ENCODE results near the gene MED12. TPM values are rescaled to one million over a fixed set of nuclear protein-coding genes. Genes with fewer than 3 reads are reported as not detected.

MED12 gene
- total and polyA plus RNA-seq, 2 of the 8 experiments (the other 6 are each of a cell fraction or from before 2014, with no cell fraction given): 19.4 to 48.9 TPM

GRCh38 chrX:71102292-71102691 lies 16.1 kb upstream of the MED12 start (continued):
- TF ChIP-seq CHD7 (IDR thresholded peaks at IDR 0.05; ENCODE audit: insufficient replicate concordance, low read length) (no peak), BACH1 (IDR thresholded peaks at IDR 0.05; ENCODE audit: low read length) (no peak), SIRT6 (IDR thresholded peaks at IDR 0.05; ENCODE audit: low read length) (no peak), POLR2A (IDR thresholded peaks at IDR 0.05; ENCODE audit: control extremely low read depth in 1 of 2, low read depth in 2 of 2, low read length in 2 of 2) (no peak), SP4 (IDR thresholded peaks at IDR 0.05; ENCODE audit: low read length) (no peak), ATF3 (IDR thresholded peaks at IDR 0.05; ENCODE audit: insufficient read depth, low read depth, low read length) (no peak), USF2 (IDR thresholded peaks at IDR 0.05; ENCODE audit: low read length) (no peak)

Measured in H1 (cell line).